Esophagus muscularis mucosa (tissue), 3 donors: ENCODE results near the gene SRMS.

Experiments
- CTCF ChIP-seq, 3 experiments: fragments of 200-600 bp in 2 of 3; fragments of 450-650 bp in 1 of 3; sonication (generic) in 2 of 3; IDR thresholded peaks; one replicate each; pipeline ENCODE4 v1.5.1; 2017 to 2019; ENCODE audit warnings: antibody characterized with exemption in 3 of 3, mild to moderate bottlenecking in 2 of 3, moderate library complexity in 1 of 3
- POLR2AphosphoS5 ChIP-seq, 2 donors: sonication (generic); formaldehyde crosslinking; IDR thresholded peaks; one replicate each; pipeline ENCODE4 v1.6.1; 2017; ENCODE audit warnings: antibody characterized with exemption in 2 of 2

GRCh38 chr20:63586797-63587196 is 39.2 kb upstream of the SRMS start:
- TF ChIP-seq CTCF (IDR thresholded peaks at IDR 0.05) (no peak), POLR2AphosphoS5 (IDR thresholded peaks at IDR 0.05) (no peak)
